Tibial nerve (tissue), 4 donors: ENCODE results near the gene PRICKLE2. TPM values are rescaled to one million over a fixed set of nuclear protein-coding genes. Genes with fewer than 3 reads are reported as not detected.

Experiments used
- DNase-seq, 2 donors: peaks; one replicate each; pipeline ENCODE4 v3.0.0-alpha.2; 2019; ENCODE audit warnings: low spot score in 2 of 2
- H3K27ac ChIP-seq, 4 donors: fragments of 200-600 bp; sonication (generic) in 3 of 4; one replicate each; pipeline ENCODE4 v1.5.1; 2017 to 2019; ENCODE audit warnings: mild to moderate bottlenecking in 1 of 4
- H3K27me3 ChIP-seq, 2 donors: fragments of 200-600 bp; sonication (generic) in 1 of 2; one replicate each; pipeline versions ENCODE4 v1.5.1 to v1.6.0; 2017 to 2019
- H3K36me3 ChIP-seq, 3 donors: fragments of 200-600 bp; sonication (generic); one replicate each; pipeline ENCODE4 v1.5.1; 2018 to 2019
- H3K4me1 ChIP-seq, 4 donors: fragments of 200-600 bp; sonication (generic) in 3 of 4; one replicate each; pipeline ENCODE4 v1.5.1; 2017 to 2019
- H3K4me3 ChIP-seq, 4 donors: fragments of 200-600 bp; sonication (generic) in 3 of 4; one replicate each; pipeline ENCODE4 v1.5.1; 2017 to 2019; ENCODE audit warnings: mild to moderate bottlenecking in 1 of 4, moderate library complexity in 1 of 4
- H3K9me3 ChIP-seq, 4 donors: fragments of 200-600 bp; sonication (generic) in 3 of 4; one replicate each; pipeline ENCODE4 v1.5.1; 2017 to 2019
- EP300 ChIP-seq, 2 donors: sonication (generic); formaldehyde crosslinking; IDR thresholded peaks; one replicate each; pipeline ENCODE4 v1.6.1; 2017; ENCODE audit warnings: antibody characterized with exemption in 2 of 2, mild to moderate bottlenecking in 1 of 2
- POLR2A ChIP-seq, 2 donors: fragments of 450-650 bp; IDR thresholded peaks; one replicate each; pipeline ENCODE4 v1.6.1; 2017; ENCODE audit warnings: antibody characterized with exemption in 2 of 2, mild to moderate bottlenecking in 2 of 2, moderate library complexity in 2 of 2
- WGBS, 2 donors: methylation state at CpG; one replicate each; pipeline ENCODE4 v1.1.5; 2018; 5-methylcytosine and 5-hydroxymethylcytosine counted together
- total RNA-seq, 4 donors: library from RNA; depleted of rRNA; stranded (reverse); fragments of >200 nt; gene quantifications; one replicate each; pipeline ENCODE4 v1.1.0, GENCODE V29; 2016
- TF ChIP-seq, protein P1 (sequence below), 5 experiments: fragments of 200-600 bp in 3 of 5; fragments of 450-650 bp in 2 of 5; sonication (generic) in 3 of 5; IDR thresholded peaks; one replicate each; pipeline ENCODE4 v1.5.1; 2016 to 2019; ENCODE audit warnings: antibody characterized with exemption in 5 of 5, mild to moderate bottlenecking in 3 of 5, moderate library complexity in 2 of 5

Gene PRICKLE2
- total RNA-seq, 4 donors from 2014 or later = 24.5 to 39.1 (median 35.2) TPM

DNA sequence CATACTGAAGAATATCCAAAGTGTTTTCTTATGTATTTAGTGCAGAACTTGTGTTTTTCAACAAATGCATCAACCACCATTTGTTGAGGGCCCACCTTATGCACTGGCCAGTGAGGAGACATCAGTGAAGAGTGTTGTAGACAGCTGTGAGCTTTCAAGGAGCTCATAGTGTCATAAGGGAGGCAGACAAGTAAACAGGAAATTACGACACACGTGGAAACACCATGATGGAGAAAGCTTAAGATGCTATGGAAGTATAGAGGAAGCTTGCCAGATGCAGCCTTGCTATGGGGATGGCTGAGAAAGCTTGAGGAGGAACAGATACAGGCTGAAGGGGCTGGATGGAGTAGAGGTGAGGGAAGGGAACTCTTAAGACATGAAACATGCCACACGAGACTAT, 151.2 kb downstream of the PRICKLE2 start:
- DNase-seq = no peak
- H3K4me3 ChIP-seq = no peak overlapping the region
- no peaks in the 10 kb centered on the region for H3K36me3 ChIP-seq
- H3K27ac ChIP-seq = no peak overlapping the region
- 78 to 84% methylated on average over 3 of the region's 3 CpGs for WGBS, 2 donors
- H3K4me1 ChIP-seq = peaks cover 0 to 37% (median 4%) of the 10 kb centered on the region in 4 donors
- TF ChIP-seq, protein P1, sequence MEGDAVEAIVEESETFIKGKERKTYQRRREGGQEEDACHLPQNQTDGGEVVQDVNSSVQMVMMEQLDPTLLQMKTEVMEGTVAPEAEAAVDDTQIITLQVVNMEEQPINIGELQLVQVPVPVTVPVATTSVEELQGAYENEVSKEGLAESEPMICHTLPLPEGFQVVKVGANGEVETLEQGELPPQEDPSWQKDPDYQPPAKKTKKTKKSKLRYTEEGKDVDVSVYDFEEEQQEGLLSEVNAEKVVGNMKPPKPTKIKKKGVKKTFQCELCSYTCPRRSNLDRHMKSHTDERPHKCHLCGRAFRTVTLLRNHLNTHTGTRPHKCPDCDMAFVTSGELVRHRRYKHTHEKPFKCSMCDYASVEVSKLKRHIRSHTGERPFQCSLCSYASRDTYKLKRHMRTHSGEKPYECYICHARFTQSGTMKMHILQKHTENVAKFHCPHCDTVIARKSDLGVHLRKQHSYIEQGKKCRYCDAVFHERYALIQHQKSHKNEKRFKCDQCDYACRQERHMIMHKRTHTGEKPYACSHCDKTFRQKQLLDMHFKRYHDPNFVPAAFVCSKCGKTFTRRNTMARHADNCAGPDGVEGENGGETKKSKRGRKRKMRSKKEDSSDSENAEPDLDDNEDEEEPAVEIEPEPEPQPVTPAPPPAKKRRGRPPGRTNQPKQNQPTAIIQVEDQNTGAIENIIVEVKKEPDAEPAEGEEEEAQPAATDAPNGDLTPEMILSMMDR (IDR thresholded peaks at IDR 0.05) = no peak
- TF ChIP-seq POLR2A (IDR thresholded peaks at IDR 0.05) = no peak
- TF ChIP-seq EP300 (IDR thresholded peaks at IDR 0.05) = no peak
- H3K9me3 ChIP-seq = peaks cover 0 to 3% (median 0%) of the 10 kb centered on the region in 4 donors
- no peaks in the 10 kb centered on the region for H3K27me3 ChIP-seq

DNA sequence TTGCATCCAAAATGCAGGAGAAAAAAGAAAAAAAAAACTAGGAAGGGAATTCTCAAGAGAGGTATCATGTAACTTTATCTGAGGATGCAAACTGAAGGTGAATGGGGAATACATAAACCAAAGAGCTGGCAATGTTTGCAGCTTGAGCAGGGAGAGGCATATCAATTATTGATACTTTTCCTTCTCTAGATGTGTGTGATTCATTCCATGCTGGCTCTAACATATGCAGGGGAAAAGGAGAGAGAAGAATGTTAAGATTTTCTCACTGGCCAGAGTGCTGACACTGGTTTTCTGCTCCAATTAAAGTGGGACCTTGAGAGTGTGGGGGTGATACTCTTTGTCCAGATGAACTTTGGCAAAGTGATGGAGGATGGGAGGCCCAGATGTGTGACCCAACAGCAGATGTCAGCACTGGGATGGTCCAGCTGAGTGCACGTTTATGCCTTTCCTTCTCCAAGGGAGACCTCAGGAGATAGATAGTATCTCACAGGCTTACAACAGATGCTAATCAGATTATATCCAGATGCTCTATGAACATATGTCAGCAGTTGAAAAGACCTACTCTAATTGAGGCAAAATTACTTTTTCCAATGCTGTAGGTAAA, 152.0 kb downstream of the PRICKLE2 start:
- DNase-seq = no peak
- Histone ChIP-seq H3K9me3 (peaks cover 0 to 3% (median 0%) of the 10 kb centered on the region in 4 donors), H3K27ac (no peak overlapping the region), H3K4me3 (no peak overlapping the region), H3K4me1 (peaks cover 0 to 34% (median 1%) of the 10 kb centered on the region in 4 donors), H3K36me3 (no peaks in the 10 kb centered on the region), H3K27me3 (no peaks in the 10 kb centered on the region)
- 29 to 32% methylated on average over 1 of the region's 1 CpG for WGBS, 2 donors
- no peak for TF ChIP-seq POLR2A (IDR thresholded peaks at IDR 0.05)
- TF ChIP-seq, protein P1 (IDR thresholded peaks at IDR 0.05) = peak in 1 of 5 experiments; percentile 14

DNA sequence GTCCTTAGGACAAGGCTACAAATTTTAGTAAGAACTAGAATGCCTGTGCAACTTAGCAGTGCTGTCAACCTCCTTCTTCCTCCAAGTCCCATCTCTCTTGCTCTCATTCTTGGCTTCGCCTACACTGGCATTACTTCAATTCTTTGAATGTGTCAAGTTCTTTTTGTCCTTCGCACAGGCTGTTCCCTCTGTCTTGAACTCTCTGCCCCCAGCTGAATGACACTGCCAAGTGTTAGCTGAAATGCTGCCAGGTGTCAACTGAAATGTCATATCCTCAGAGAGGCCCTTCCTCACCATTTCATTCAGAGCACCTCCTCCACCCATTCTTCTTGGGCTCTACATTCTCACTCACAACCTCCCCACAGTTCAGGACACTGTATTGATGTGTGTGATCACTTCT, 153.1 kb downstream of the PRICKLE2 start:
- peaks cover 0 to 42% (median 0%) of the 10 kb centered on the region in 4 donors for H3K4me1 ChIP-seq
- DNase-seq = no peak
- H3K9me3 ChIP-seq = peaks cover 0 to 3% (median 0%) of the 10 kb centered on the region in 4 donors
- no peak overlapping the region for H3K4me3 ChIP-seq
- H3K27me3 ChIP-seq = no peaks in the 10 kb centered on the region
- TF ChIP-seq, protein P1 (IDR thresholded peaks at IDR 0.05) = no peak
- TF ChIP-seq POLR2A (IDR thresholded peaks at IDR 0.05) (no peak), EP300 (IDR thresholded peaks at IDR 0.05) (peak in 1 of 2 donors; percentile 42)
- no peaks in the 10 kb centered on the region for H3K36me3 ChIP-seq
- 40 to 48% methylated on average over 2 of the region's 2 CpGs for WGBS, 2 donors
- H3K27ac ChIP-seq = peak overlapping the region in 2 of 4 donors; percentile 15 to 44

DNA sequence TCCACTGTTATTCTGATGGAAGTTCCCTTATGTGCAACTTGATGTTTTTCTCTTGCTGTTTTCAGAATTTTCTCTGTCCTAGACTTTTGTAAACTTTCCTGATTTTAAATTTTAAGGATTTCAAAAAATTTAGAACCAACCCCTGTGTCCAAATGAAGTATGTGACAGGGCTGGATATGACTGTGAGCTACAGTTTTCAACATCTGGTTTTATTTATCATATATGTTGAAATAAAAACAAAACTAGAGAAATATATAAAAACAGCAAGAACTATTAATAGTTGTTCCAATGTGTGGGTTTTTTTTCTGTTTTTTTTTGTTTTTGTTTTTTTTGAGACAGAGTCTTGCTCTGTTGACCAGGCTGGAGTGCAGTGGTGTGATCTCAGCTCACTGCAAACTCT, 154.6 kb downstream of the PRICKLE2 start:
- Histone ChIP-seq H3K36me3 (no peaks in the 10 kb centered on the region), H3K27me3 (no peaks in the 10 kb centered on the region), H3K4me1 (peaks cover 0 to 46% (median 0%) of the 10 kb centered on the region in 4 donors), H3K4me3 (no peak overlapping the region), H3K27ac (no peak overlapping the region), H3K9me3 (peaks cover 0 to 3% (median 0%) of the 10 kb centered on the region in 4 donors)
- TF ChIP-seq POLR2A (IDR thresholded peaks at IDR 0.05) (no peak), EP300 (IDR thresholded peaks at IDR 0.05) (no peak)
- TF ChIP-seq, protein P1 (IDR thresholded peaks at IDR 0.05) = no peak
- no peak for DNase-seq

DNA sequence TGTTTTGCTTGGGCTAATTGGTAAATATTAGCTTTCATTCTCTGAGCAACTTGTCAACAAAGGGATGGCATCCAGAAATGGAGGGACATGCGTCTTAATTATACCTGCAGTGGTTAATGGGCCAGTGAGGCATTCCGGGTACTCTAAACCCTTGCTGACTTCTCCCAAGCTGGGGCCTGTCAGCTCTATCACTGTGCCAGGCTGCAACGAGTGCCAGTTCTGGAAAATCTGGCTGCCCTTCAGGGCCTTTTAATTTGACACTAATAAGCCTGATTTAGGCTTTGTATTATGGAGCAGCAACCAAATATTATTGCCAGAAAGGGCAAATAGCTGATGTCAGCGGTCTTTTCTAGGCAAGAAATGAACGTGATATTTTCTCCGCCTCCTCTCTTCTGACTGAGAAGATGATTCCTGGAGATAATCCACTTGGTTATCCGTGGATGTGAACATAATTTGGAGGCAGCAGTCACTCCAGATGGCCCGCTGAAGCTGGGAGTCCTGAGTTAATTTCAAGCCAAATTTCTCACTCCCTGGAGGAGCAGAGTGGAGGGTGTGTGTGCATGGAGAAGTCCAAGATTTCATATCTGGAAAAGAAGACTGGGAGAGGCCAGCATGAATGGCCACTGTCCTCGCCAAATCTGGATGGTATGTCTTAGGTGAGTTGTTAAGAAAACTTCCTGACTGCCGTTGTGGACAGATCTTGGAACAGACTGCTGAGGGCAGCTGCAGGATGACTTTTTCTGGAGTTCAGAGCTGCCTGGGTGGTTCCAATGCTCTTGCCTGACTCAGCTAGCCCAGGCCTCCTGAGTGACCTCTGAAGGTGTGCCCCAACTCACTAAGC, 157.5 kb downstream of the PRICKLE2 start:
- H3K27me3 ChIP-seq = no peaks in the 10 kb centered on the region
- peaks cover 0 to 35% (median 0%) of the 10 kb centered on the region in 4 donors for H3K4me1 ChIP-seq
- DNase-seq = no peak
- H3K4me3 ChIP-seq = no peak overlapping the region
- TF ChIP-seq EP300 (IDR thresholded peaks at IDR 0.05) = peak in 1 of 2 donors; percentile 14
- TF ChIP-seq POLR2A (IDR thresholded peaks at IDR 0.05) = no peak
- TF ChIP-seq, protein P1 (IDR thresholded peaks at IDR 0.05) = no peak
- 47 to 49% methylated on average over 10 of the region's 10 CpGs for WGBS, 2 donors
- no peaks in the 10 kb centered on the region for H3K36me3 ChIP-seq
- peak overlapping the region in 2 of 4 donors; percentile 26 to 57 for H3K27ac ChIP-seq
- H3K9me3 ChIP-seq = peaks cover 0 to 3% (median 0%) of the 10 kb centered on the region in 4 donors
